ENCODE data around the gene GPD2. TPM values are rescaled to one million over a fixed set of nuclear protein-coding genes. Genes with fewer than 3 reads are reported as not detected.

Gene GPD2
- total RNA-seq, 4 donors from 2014 or later: 40.9 to 112 (median 56.3) TPM

GRCh38 chr2:156480376-156480775 is 44.2 kb downstream of the GPD2 start:
- TF ChIP-seq CTCF (IDR thresholded peaks at IDR 0.05; ENCODE audit: low read depth): no peak

- no peak for TF ChIP-seq CTCF (IDR thresholded peaks at IDR 0.05; ENCODE audit: low read depth)
These were observed 45.1 kb downstream of the GPD2 start for GRCh38 chr2:156481312-156481711.

GRCh38 chr2:156483741-156484173 is 47.6 kb downstream of the GPD2 start:
- no peak for TF ChIP-seq CTCF (IDR thresholded peaks at IDR 0.05; ENCODE audit: low read depth)

- TF ChIP-seq CTCF (IDR thresholded peaks at IDR 0.05; ENCODE audit: low read depth): no peak
These were observed 50.0 kb downstream of the GPD2 start for GRCh38 chr2:156486147-156486546.

GRCh38 chr2:156486614-156487013 is 50.4 kb downstream of the GPD2 start:
- no peak for TF ChIP-seq CTCF (IDR thresholded peaks at IDR 0.05; ENCODE audit: low read depth)

GRCh38 chr2:156489195-156489594 is 53.0 kb downstream of the GPD2 start:
- TF ChIP-seq CTCF (IDR thresholded peaks at IDR 0.05; ENCODE audit: low read depth): no peak

GRCh38 chr2:156489750-156490465 is 53.7 kb downstream of the GPD2 start:
- no peak for TF ChIP-seq CTCF (IDR thresholded peaks at IDR 0.05; ENCODE audit: low read depth)
